ENCODE measurements around the gene NAB1.

The NAB1 gene

GRCh38 chr2:190723397-190724090 is 74.7 kb downstream of the NAB1 start:
- TF ChIP-seq CTCF (IDR thresholded peaks at IDR 0.05), result no peak
- TF ChIP-seq ZFX (IDR thresholded peaks at IDR 0.05; ENCODE audit: borderline replicate concordance), result no peak
- no peak overlapping the region for H3K27ac ChIP-seq

- no peak overlapping the region for H3K27ac ChIP-seq
- TF ChIP-seq CTCF (IDR thresholded peaks at IDR 0.05), result no peak
- TF ChIP-seq ZFX (IDR thresholded peaks at IDR 0.05; ENCODE audit: borderline replicate concordance), result no peak
Observed at GRCh38 chr2:190726255-190726654, 77.4 kb downstream of the NAB1 start.

GRCh38 chr2:190736355-190736754 is 87.5 kb downstream of the NAB1 start:
- TF ChIP-seq CTCF (IDR thresholded peaks at IDR 0.05) (no peak), ZFX (IDR thresholded peaks at IDR 0.05; ENCODE audit: borderline replicate concordance) (no peak)
- no peak overlapping the region for H3K27ac ChIP-seq

GRCh38 chr2:190740449-190740848 is 91.6 kb downstream of the NAB1 start:
- no peak for TF ChIP-seq CTCF (IDR thresholded peaks at IDR 0.05)
- no peak for TF ChIP-seq ZFX (IDR thresholded peaks at IDR 0.05; ENCODE audit: borderline replicate concordance)
- H3K27ac ChIP-seq, result no peak overlapping the region

All from 22Rv1 (cell line).